Uterus (tissue), 2 donors: ENCODE results near the gene CAND1.

ENCODE experiments used
- POLR2A ChIP-seq, 2 donors: fragments of 450-650 bp; IDR thresholded peaks; one replicate each; pipeline ENCODE4 v1.6.1; 2016; ENCODE audit warnings: antibody characterized with exemption in 2 of 2, mild to moderate bottlenecking in 1 of 2, moderate library complexity in 1 of 2
- TF ChIP-seq, protein P1 (sequence below), 4 experiments: fragments of 200-600 bp in 2 of 4; fragments of 450-650 bp in 2 of 4; sonication (generic) in 2 of 4; IDR thresholded peaks; one replicate each; pipeline ENCODE4 v1.5.1; 2016 to 2019; ENCODE audit warnings: antibody characterized with exemption in 4 of 4, mild to moderate bottlenecking in 2 of 4, moderate library complexity in 1 of 4

DNA sequence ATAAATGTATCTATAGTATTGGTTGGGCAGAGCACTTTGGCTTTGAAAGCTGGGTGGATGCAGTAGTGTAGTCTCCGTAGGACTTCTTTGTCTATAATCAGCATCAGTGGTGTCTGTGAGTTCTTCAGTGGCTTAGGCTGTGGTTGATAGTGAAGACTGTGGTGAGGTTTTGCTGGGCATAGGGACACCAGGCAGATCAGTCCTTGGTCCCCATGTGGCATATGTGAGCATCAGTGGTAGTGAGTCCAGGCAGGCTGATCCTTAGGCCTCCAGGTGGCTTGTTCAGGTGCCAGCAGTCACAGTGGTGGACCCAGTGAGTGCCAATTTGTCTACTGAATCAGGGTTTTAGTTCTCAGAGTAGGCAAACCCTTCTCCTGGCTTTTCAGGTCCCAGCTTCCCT, 70.4 kb downstream of the CAND1 start:
- TF ChIP-seq, protein P1, sequence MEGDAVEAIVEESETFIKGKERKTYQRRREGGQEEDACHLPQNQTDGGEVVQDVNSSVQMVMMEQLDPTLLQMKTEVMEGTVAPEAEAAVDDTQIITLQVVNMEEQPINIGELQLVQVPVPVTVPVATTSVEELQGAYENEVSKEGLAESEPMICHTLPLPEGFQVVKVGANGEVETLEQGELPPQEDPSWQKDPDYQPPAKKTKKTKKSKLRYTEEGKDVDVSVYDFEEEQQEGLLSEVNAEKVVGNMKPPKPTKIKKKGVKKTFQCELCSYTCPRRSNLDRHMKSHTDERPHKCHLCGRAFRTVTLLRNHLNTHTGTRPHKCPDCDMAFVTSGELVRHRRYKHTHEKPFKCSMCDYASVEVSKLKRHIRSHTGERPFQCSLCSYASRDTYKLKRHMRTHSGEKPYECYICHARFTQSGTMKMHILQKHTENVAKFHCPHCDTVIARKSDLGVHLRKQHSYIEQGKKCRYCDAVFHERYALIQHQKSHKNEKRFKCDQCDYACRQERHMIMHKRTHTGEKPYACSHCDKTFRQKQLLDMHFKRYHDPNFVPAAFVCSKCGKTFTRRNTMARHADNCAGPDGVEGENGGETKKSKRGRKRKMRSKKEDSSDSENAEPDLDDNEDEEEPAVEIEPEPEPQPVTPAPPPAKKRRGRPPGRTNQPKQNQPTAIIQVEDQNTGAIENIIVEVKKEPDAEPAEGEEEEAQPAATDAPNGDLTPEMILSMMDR (IDR thresholded peaks at IDR 0.05): no peak
- no peak for TF ChIP-seq POLR2A (IDR thresholded peaks at IDR 0.05)
